Mesendoderm (in vitro differentiated cells): ENCODE data around the gene WNT1.
A peak's percentile ranks its signal among the peaks of the same experiment; 100 is the strongest.

ENCODE experiments used
- DNase-seq: peaks from one replicate; pipeline ENCODE4 v3.0.0; 2013
- H2AK5ac ChIP-seq: 2 replicates; pipeline ENCODE4 v1.6.1; 2013; ENCODE audit warnings: low read length, inconsistent platforms
- H2BK120ac ChIP-seq: 2 replicates; pipeline ENCODE4 v1.6.1; 2013; ENCODE audit warnings: low read depth, mild to moderate bottlenecking, low read length, moderate library complexity, mixed read lengths
- H2BK15ac ChIP-seq: replicated peaks from 2 replicates; pipeline ENCODE4 v1.6.1; 2013; ENCODE audit warnings: low read depth, mild to moderate bottlenecking, moderate library complexity
- H2BK5ac ChIP-seq: 2 replicates; pipeline ENCODE4 v1.6.1; 2013; ENCODE audit warnings: low read length, inconsistent platforms
- H3K18ac ChIP-seq: 2 replicates; pipeline ENCODE4 v1.6.1; 2013; ENCODE audit warnings: mild to moderate bottlenecking, low read length, mixed read lengths
- H3K23ac ChIP-seq: one replicate; pipeline ENCODE4 v1.6.1; 2013; ENCODE audit warnings: low read length
- H3K27ac ChIP-seq: 2 replicates; pipeline ENCODE4 v1.5.1; 2013; ENCODE audit warnings: low read depth, mild to moderate bottlenecking, inconsistent platforms, low read length, moderate library complexity
- H3K27me3 ChIP-seq: 2 replicates; pipeline ENCODE4 v1.6.1; 2013; ENCODE audit warnings: low read length, control low read depth, mild to moderate bottlenecking, inconsistent platforms; ENCODE audit not compliant: insufficient read depth, poor library complexity
- H3K36me3 ChIP-seq: 2 replicates; pipeline ENCODE4 v1.6.1; 2013; ENCODE audit warnings: low read length, inconsistent platforms; ENCODE audit not compliant: control insufficient read depth, insufficient read depth
- H3K4ac ChIP-seq: one replicate; pipeline ENCODE4 v1.6.1; 2013; ENCODE audit warnings: low read depth, mild to moderate bottlenecking, low read length, moderate library complexity
- H3K4me1 ChIP-seq: 2 replicates; pipeline ENCODE4 v1.6.1; 2013; ENCODE audit warnings: low read depth, low read length, inconsistent platforms; ENCODE audit not compliant: control insufficient read depth
- H3K4me2 ChIP-seq: 2 replicates; pipeline ENCODE4 v1.6.1; 2013; ENCODE audit warnings: low read length
- H3K4me3 ChIP-seq: 2 replicates; pipeline ENCODE4 v1.5.1; 2013; ENCODE audit warnings: mild to moderate bottlenecking, low read length
- H3K56ac ChIP-seq: one replicate; pipeline ENCODE4 v1.6.1; 2013; ENCODE audit warnings: low read length
- H3K79me1 ChIP-seq: 2 replicates; pipeline ENCODE4 v1.6.1; 2013; ENCODE audit warnings: low read length, inconsistent platforms
- H3K79me2 ChIP-seq: 2 replicates; pipeline ENCODE4 v1.6.1; 2013; ENCODE audit warnings: mild to moderate bottlenecking, low read length; ENCODE audit not compliant: control insufficient read depth, insufficient read depth
- H3K9ac ChIP-seq: 2 replicates; pipeline ENCODE4 v1.6.1; 2013; ENCODE audit warnings: low read length, inconsistent platforms
- H4K5ac ChIP-seq: one replicate; pipeline ENCODE4 v1.6.1; 2013; ENCODE audit warnings: low read length
- H4K8ac ChIP-seq: one replicate; pipeline ENCODE4 v1.6.1; 2013; ENCODE audit warnings: low read depth, mild to moderate bottlenecking, control low read depth, low read length, moderate library complexity
- WGBS: extraction: QIAGEN DNeasy Blood & Tissue Kit; methylation state at CpG from one replicate; pipeline ENCODE4 v1.1.7; 2013; ENCODE audit warnings: low lambda C conversion rate, missing lambda C conversion rate; ENCODE audit not compliant: insufficient coverage; ENCODE audit errors: extremely low coverage; 5-methylcytosine and 5-hydroxymethylcytosine counted together

Gene WNT1

GRCh38 chr12:48956279-48957140, 21.6 kb upstream of the WNT1 start:
- H2BK5ac ChIP-seq = peak overlapping the region; percentile 89
- no peak overlapping the region for H2BK120ac ChIP-seq
- peaks cover 41% of the 10 kb centered on the region for H3K79me2 ChIP-seq
- peak overlapping the region; percentile 21 for H3K4ac ChIP-seq
- no peak overlapping the region for H3K23ac ChIP-seq
- H3K27me3 ChIP-seq = no peaks in the 10 kb centered on the region
- peaks cover 20% of the 10 kb centered on the region for H3K79me1 ChIP-seq
- peaks cover 4% of the 10 kb centered on the region for H3K36me3 ChIP-seq
- peak overlapping the region; percentile 93 for H3K4me3 ChIP-seq
- peak overlapping the region; percentile 98 for H3K56ac ChIP-seq
- peak; percentile 99 for DNase-seq
- no peak overlapping the region for H2BK15ac ChIP-seq
- H3K4me2 ChIP-seq = peak overlapping the region; percentile 92
- H4K5ac ChIP-seq = no peak overlapping the region
- peak overlapping the region; percentile 80 for H3K18ac ChIP-seq
- no peak overlapping the region for H4K8ac ChIP-seq
- no CpG with 5 or more reads among the region's 29 CpGs for WGBS
- H2AK5ac ChIP-seq = no peak overlapping the region
- peaks cover 7% of the 10 kb centered on the region for H3K4me1 ChIP-seq
- peak overlapping the region; percentile 97 for H3K9ac ChIP-seq
- peak overlapping the region; percentile 87 for H3K27ac ChIP-seq

- no peak within 1 kb of the TSS for H3K23ac ChIP-seq
- peaks cover 35% of the 10 kb centered on the region for H3K79me2 ChIP-seq
- peak within 1 kb of the TSS; percentile 97 for H3K9ac ChIP-seq
- no peak within 1 kb of the TSS for H4K8ac ChIP-seq
- H3K56ac ChIP-seq = peak within 1 kb of the TSS; percentile 98
- H3K4ac ChIP-seq = peak within 1 kb of the TSS; percentile 21
- H3K36me3 ChIP-seq = peaks cover 4% of the 10 kb centered on the region
- H3K4me2 ChIP-seq = peak within 1 kb of the TSS; percentile 86
- peaks cover 7% of the 10 kb centered on the region for H3K4me1 ChIP-seq
- peak within 1 kb of the TSS; percentile 80 for H3K18ac ChIP-seq
- H2AK5ac ChIP-seq = no peak within 1 kb of the TSS
- H3K27me3 ChIP-seq = no peaks in the 10 kb centered on the region
- peak; percentile 98 for DNase-seq
- no CpG with 5 or more reads among the region's 58 CpGs for WGBS
- peak within 1 kb of the TSS; percentile 89 for H2BK5ac ChIP-seq
- peak within 1 kb of the TSS; percentile 93 for H3K4me3 ChIP-seq
- H3K79me1 ChIP-seq = peaks cover 15% of the 10 kb centered on the region
- H2BK15ac ChIP-seq = no peak within 1 kb of the TSS
- no peak within 1 kb of the TSS for H4K5ac ChIP-seq
- no peak within 1 kb of the TSS for H2BK120ac ChIP-seq
- H3K27ac ChIP-seq = peak within 1 kb of the TSS; percentile 87
Observed at GRCh38 chr12:48957141-48958048, 20.7 kb upstream of the WNT1 start, which contains the start of gene ARF3. TSS of gene ARF3 (minus strand) at chr12:48957487. CDS start at chr12:48941095, 16,392 bp downstream.

- Histone ChIP-seq H3K18ac (no peak overlapping the region), H3K79me2 (peaks cover 29% of the 10 kb centered on the region), H2AK5ac (no peak overlapping the region), H2BK15ac (no peak overlapping the region), H3K27me3 (no peaks in the 10 kb centered on the region), H3K23ac (no peak overlapping the region), H2BK120ac (no peak overlapping the region), H3K4ac (no peak overlapping the region), H3K36me3 (no peaks in the 10 kb centered on the region), H4K5ac (no peak overlapping the region), H3K56ac (peak overlapping the region; percentile 95), H2BK5ac (no peak overlapping the region), H3K4me2 (peak overlapping the region; percentile 86), H4K8ac (no peak overlapping the region), H3K4me1 (peaks cover 7% of the 10 kb centered on the region), H3K27ac (no peak overlapping the region), H3K4me3 (no peak overlapping the region), H3K9ac (peak overlapping the region; percentile 79), H3K79me1 (peaks cover 11% of the 10 kb centered on the region)
- WGBS = no CpG with 5 or more reads among the region's 3 CpGs
- no peak for DNase-seq
Observed at GRCh38 chr12:48958049-48958388, 20.1 kb upstream of the WNT1 start.

GRCh38 chr12:48960834-48961233, 17.3 kb upstream of the WNT1 start:
- H2BK15ac ChIP-seq = no peak overlapping the region
- no peak overlapping the region for H2AK5ac ChIP-seq
- H3K27me3 ChIP-seq = no peaks in the 10 kb centered on the region
- no peak overlapping the region for H3K18ac ChIP-seq
- H3K4ac ChIP-seq = no peak overlapping the region
- H3K27ac ChIP-seq = no peak overlapping the region
- no peak overlapping the region for H3K9ac ChIP-seq
- peak overlapping the region; percentile 7 for H3K56ac ChIP-seq
- H3K79me2 ChIP-seq = peaks cover 4% of the 10 kb centered on the region
- no peak overlapping the region for H2BK5ac ChIP-seq
- peaks cover 4% of the 10 kb centered on the region for H3K4me1 ChIP-seq
- H3K79me1 ChIP-seq = peaks cover 4% of the 10 kb centered on the region
- H4K5ac ChIP-seq = no peak overlapping the region
- H3K4me2 ChIP-seq = no peak overlapping the region
- no CpG with 5 or more reads among the region's 3 CpGs for WGBS
- no peak overlapping the region for H3K23ac ChIP-seq
- H4K8ac ChIP-seq = no peak overlapping the region
- no peak overlapping the region for H2BK120ac ChIP-seq
- H3K36me3 ChIP-seq = no peaks in the 10 kb centered on the region
- no peak overlapping the region for H3K4me3 ChIP-seq
- no peak for DNase-seq

- H3K4ac ChIP-seq = no peak overlapping the region
- no peak overlapping the region for H3K4me3 ChIP-seq
- H3K18ac ChIP-seq = no peak overlapping the region
- H3K79me2 ChIP-seq = no peaks in the 10 kb centered on the region
- H3K4me1 ChIP-seq = peaks cover 3% of the 10 kb centered on the region
- H3K79me1 ChIP-seq = no peaks in the 10 kb centered on the region
- DNase-seq = peak; percentile 57
- H3K4me2 ChIP-seq = no peak overlapping the region
- no peaks in the 10 kb centered on the region for H3K27me3 ChIP-seq
- H2BK120ac ChIP-seq = no peak overlapping the region
- H2AK5ac ChIP-seq = no peak overlapping the region
- no peak overlapping the region for H4K5ac ChIP-seq
- H2BK5ac ChIP-seq = no peak overlapping the region
- no peak overlapping the region for H4K8ac ChIP-seq
- WGBS = no CpG with 5 or more reads among the region's 4 CpGs
- no peaks in the 10 kb centered on the region for H3K36me3 ChIP-seq
- peak overlapping the region; percentile 49 for H3K56ac ChIP-seq
- no peak overlapping the region for H3K27ac ChIP-seq
- H3K23ac ChIP-seq = no peak overlapping the region
- no peak overlapping the region for H3K9ac ChIP-seq
- H2BK15ac ChIP-seq = no peak overlapping the region
Observed at GRCh38 chr12:48961331-48961730, 16.8 kb upstream of the WNT1 start.
